BJ (cell line): ENCODE data around the gene UBR3. TPM values are rescaled to one million over a fixed set of nuclear protein-coding genes. Genes with fewer than 3 reads are reported as not detected.

ENCODE experiments used
- CTCF ChIA-PET: fragments of 350-600 bp; formaldehyde crosslinking; extraction: SDS; loops from one replicate; lab custom pipeline; 2021; ENCODE audit warnings: antibody characterized with exemption, inconsistent platforms; lab: Yijun Ruan, JAX
- POLR2A ChIA-PET: fragments of 300-600 bp; sonication (Branson Sonifier 250); formaldehyde crosslinking; extraction: SDS; loops from one replicate; lab custom pipeline; 2021; ENCODE audit warnings: antibody characterized with exemption; lab: Charles Lee
- DNase-seq: peaks from one replicate; pipeline ENCODE4 v3.0.0-alpha.2; 2011; ENCODE audit warnings: low read depth
- H3K27me3 ChIP-seq: 2 replicates; pipeline ENCODE4 v1.6.0; 2011; ENCODE audit warnings: low read length; ENCODE audit not compliant: control insufficient read depth, insufficient read depth
- H3K36me3 ChIP-seq: 2 replicates; pipeline ENCODE4 v1.5.1; 2011; ENCODE audit warnings: low read length; ENCODE audit not compliant: control insufficient read depth, insufficient read depth
- H3K4me3 ChIP-seq: 2 replicates; pipeline ENCODE4 v1.5.1; 2011; ENCODE audit warnings: low read depth, mild to moderate bottlenecking, control low read depth, low read length
- CTCF ChIP-seq: IDR thresholded peaks from 2 replicates; pipeline ENCODE4 v1.5.1; 2011; ENCODE audit warnings: low read depth, mild to moderate bottlenecking, control low read depth, inconsistent platforms, low read length, moderate library complexity; ENCODE audit not compliant: insufficient read depth
- polyA plus RNA-seq: library from polyadenylated mRNA; depleted of rRNA; stranded (reverse); fragments of >200 nt; gene quantifications from 2 replicates; pipeline ENCODE4 v1.2.3, GENCODE V29; 2011

Gene UBR3
- polyA plus RNA-seq, 1 experiment: 7.5 TPM

GRCh38 chr2:169977530-169977929 lies 150.3 kb downstream of the UBR3 start:
- no peak for DNase-seq
- no peaks in the 10 kb centered on the region for H3K27me3 ChIP-seq
- POLR2A ChIA-PET: no interaction called here
- no peak for TF ChIP-seq CTCF
- H3K4me3 ChIP-seq: no peak overlapping the region
- H3K36me3 ChIP-seq: no peaks in the 10 kb centered on the region
- CTCF ChIA-PET: no interaction called here

GRCh38 chr2:169978402-169979017 lies 151.3 kb downstream of the UBR3 start:
- Histone ChIP-seq H3K4me3 (no peak overlapping the region), H3K27me3 (no peaks in the 10 kb centered on the region), H3K36me3 (no peaks in the 10 kb centered on the region)
- POLR2A ChIA-PET: no interaction called here
- CTCF ChIA-PET: no interaction called here
- DNase-seq: no peak
- no peak for TF ChIP-seq CTCF

- POLR2A ChIA-PET: no interaction called here
- CTCF ChIA-PET: interaction anchor here (0.6 kb wide), 1 partner anchor 13 kb away, joined by 3 read pairs; no protein-coding TSS in a partner anchor
These were observed 151.8 kb downstream of the UBR3 start for GRCh38 chr2:169979025-169979424.

GRCh38 chr2:169980001-169980400 lies 152.7 kb downstream of the UBR3 start:
- no peaks in the 10 kb centered on the region for H3K27me3 ChIP-seq
- no peak for TF ChIP-seq CTCF
- DNase-seq: no peak
- H3K4me3 ChIP-seq: no peak overlapping the region
- ChIA-PET CTCF (no interaction called here), POLR2A (no interaction called here)
- H3K36me3 ChIP-seq: no peaks in the 10 kb centered on the region

More at GRCh38 chr2:169979025-169979424, 151.8 kb downstream of the UBR3 start:
- no peaks in the 10 kb centered on the region for H3K36me3 ChIP-seq
- no peaks in the 10 kb centered on the region for H3K27me3 ChIP-seq
- no peak for DNase-seq
- H3K4me3 ChIP-seq: no peak overlapping the region
- no peak for TF ChIP-seq CTCF

- no peak for TF ChIP-seq CTCF
- CTCF ChIA-PET: no interaction called here
- no peaks in the 10 kb centered on the region for H3K27me3 ChIP-seq
- H3K4me3 ChIP-seq: no peak overlapping the region
- no peaks in the 10 kb centered on the region for H3K36me3 ChIP-seq
- no peak for DNase-seq
- POLR2A ChIA-PET: no interaction called here
These were observed 153.4 kb downstream of the UBR3 start for GRCh38 chr2:169980643-169981042.
